OCI-LY1 (cell line): Measurements from ENCODE around the gene SPTY2D1.
"Not testable (repeated sequence)": the region's sequence is repeated elsewhere in the genome, so short reads cannot be mapped to it uniquely, and the experiment has no call there.

Source experiments
- H2AFZ ChIP-seq: fragments of 200-600 bp; sonication (generic), shearing (Covaris generic); 2 replicates; pipeline ENCODE4 v1.6.0; 2014; ENCODE audit warnings: antibody characterized with exemption, mild to moderate bottlenecking, low read length
- H3F3A ChIP-seq: fragments of 200-600 bp; sonication (generic), shearing (Covaris generic); 2 replicates; pipeline ENCODE4 v1.6.0; 2014; ENCODE audit warnings: mild to moderate bottlenecking, antibody characterized with exemption, low read length, moderate library complexity; ENCODE audit not compliant: insufficient read depth
- H3K27ac ChIP-seq: fragments of 200-600 bp; sonication (generic); 2 replicates; pipeline ENCODE4 v1.5.1; 2014; ENCODE audit warnings: low read length, mixed run types, mild to moderate bottlenecking, low read depth; ENCODE audit not compliant: poor library complexity, severe bottlenecking
- H3K27me3 ChIP-seq: fragments of 200-600 bp; sonication (generic); 2 replicates; pipeline ENCODE4 v1.6.0; 2014; ENCODE audit warnings: antibody characterized with exemption, mild to moderate bottlenecking, low read length, moderate library complexity; ENCODE audit not compliant: insufficient read depth
- H3K36me3 ChIP-seq: fragments of 200-600 bp; sonication (generic); 2 replicates; pipeline ENCODE4 v1.6.1; 2014; ENCODE audit warnings: mild to moderate bottlenecking, antibody characterized with exemption, low read length, moderate library complexity, mixed read lengths; ENCODE audit not compliant: insufficient read depth
- H3K4me1 ChIP-seq: fragments of 200-600 bp; sonication (generic); 2 replicates; pipeline ENCODE4 v1.5.1; 2014; ENCODE audit warnings: mild to moderate bottlenecking, low read length, moderate library complexity; ENCODE audit not compliant: insufficient read depth, severe bottlenecking
- H3K4me2 ChIP-seq: fragments of 200-600 bp; sonication (generic), shearing (Covaris generic); 2 replicates; pipeline ENCODE4 v1.6.1; 2014; ENCODE audit warnings: low read length
- H3K4me3 ChIP-seq: fragments of 200-600 bp; sonication (generic); 2 replicates; pipeline ENCODE4 v1.5.1; 2014; ENCODE audit warnings: low read length, low read depth, mild to moderate bottlenecking, mixed read lengths; ENCODE audit not compliant: poor library complexity, severe bottlenecking
- H3K79me2 ChIP-seq: fragments of 200-600 bp; shearing (Covaris generic); 2 replicates; pipeline ENCODE4 v1.6.1; 2016; ENCODE audit warnings: mixed run types, low read length, mixed read lengths; ENCODE audit not compliant: insufficient read depth
- H3K9ac ChIP-seq: fragments of 200-600 bp; sonication (generic), shearing (Covaris generic); 2 replicates; pipeline ENCODE4 v1.6.1; 2014; ENCODE audit warnings: mild to moderate bottlenecking, low read length, mixed read lengths
- H3K9me2 ChIP-seq: fragments of 200-600 bp; sonication (generic), shearing (Covaris generic); 2 replicates; pipeline ENCODE4 v1.6.1; 2014; ENCODE audit warnings: low read depth, mild to moderate bottlenecking, low read length, mixed read lengths
- H3K9me3 ChIP-seq: fragments of 200-600 bp; shearing (Covaris generic); 2 replicates; pipeline ENCODE4 v1.6.1; 2014; ENCODE audit warnings: low read length, mixed read lengths
- H4K20me1 ChIP-seq: fragments of 200-600 bp; sonication (generic), shearing (Covaris generic); 2 replicates; pipeline ENCODE4 v1.6.0; 2016; ENCODE audit warnings: mild to moderate bottlenecking, low read length; ENCODE audit not compliant: insufficient read depth
- EZH2 ChIP-seq: fragments of 200-600 bp; sonication (generic), shearing (Covaris generic); IDR thresholded peaks from 2 replicates; pipeline ENCODE4 v1.8.0; 2017; ENCODE audit warnings: borderline replicate concordance, mixed run types, mild to moderate bottlenecking, antibody characterized with exemption, low read length, moderate library complexity, mixed read lengths
- TF ChIP-seq, protein P1 (sequence below): fragments of 200-600 bp; sonication (generic), shearing (Covaris generic); IDR thresholded peaks from 2 replicates; pipeline ENCODE4 v1.5.1; 2017; ENCODE audit warnings: mild to moderate bottlenecking, antibody characterized with exemption, low read length, moderate library complexity, mixed read lengths

The SPTY2D1 gene

DNA sequence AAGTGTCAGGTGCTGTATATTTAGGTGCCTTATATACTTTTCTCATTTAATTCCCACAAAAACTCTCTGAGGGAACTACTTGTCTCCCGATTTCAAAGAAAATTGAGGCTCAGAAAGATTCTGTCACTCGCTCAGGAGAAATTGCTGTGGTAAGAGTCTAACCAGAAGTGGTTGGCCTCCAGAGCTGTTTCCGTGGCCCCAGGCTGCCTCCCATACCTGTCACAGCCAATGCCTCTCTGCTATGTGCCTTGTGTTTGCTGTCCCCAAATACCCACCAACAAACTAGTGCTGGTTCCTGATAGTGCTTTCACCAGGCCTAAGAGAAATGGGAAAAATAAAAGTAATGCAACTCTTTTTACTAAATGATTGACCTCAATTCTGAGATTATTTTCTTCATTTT is 43.4 kb upstream of the SPTY2D1 start:
- Histone ChIP-seq H3K9me2 (no peaks in the 10 kb centered on the region), H3K4me1 (no peaks in the 10 kb centered on the region), H3K4me3 (no peak overlapping the region), H3K4me2 (no peak overlapping the region), H3K27ac (no peak overlapping the region), H3K79me2 (no peaks in the 10 kb centered on the region), H3F3A (no peaks in the 10 kb centered on the region), H3K27me3 (0 out of 2 replicates have a peak, but pooled peaks cover 4% of the 10 kb centered on the region), H2AFZ (no peak overlapping the region), H3K9me3 (no peaks in the 10 kb centered on the region), H4K20me1 (no peaks in the 10 kb centered on the region), H3K9ac (no peak overlapping the region), H3K36me3 (no peaks in the 10 kb centered on the region)
- TF ChIP-seq EZH2 = no peak
- TF ChIP-seq, protein P1, sequence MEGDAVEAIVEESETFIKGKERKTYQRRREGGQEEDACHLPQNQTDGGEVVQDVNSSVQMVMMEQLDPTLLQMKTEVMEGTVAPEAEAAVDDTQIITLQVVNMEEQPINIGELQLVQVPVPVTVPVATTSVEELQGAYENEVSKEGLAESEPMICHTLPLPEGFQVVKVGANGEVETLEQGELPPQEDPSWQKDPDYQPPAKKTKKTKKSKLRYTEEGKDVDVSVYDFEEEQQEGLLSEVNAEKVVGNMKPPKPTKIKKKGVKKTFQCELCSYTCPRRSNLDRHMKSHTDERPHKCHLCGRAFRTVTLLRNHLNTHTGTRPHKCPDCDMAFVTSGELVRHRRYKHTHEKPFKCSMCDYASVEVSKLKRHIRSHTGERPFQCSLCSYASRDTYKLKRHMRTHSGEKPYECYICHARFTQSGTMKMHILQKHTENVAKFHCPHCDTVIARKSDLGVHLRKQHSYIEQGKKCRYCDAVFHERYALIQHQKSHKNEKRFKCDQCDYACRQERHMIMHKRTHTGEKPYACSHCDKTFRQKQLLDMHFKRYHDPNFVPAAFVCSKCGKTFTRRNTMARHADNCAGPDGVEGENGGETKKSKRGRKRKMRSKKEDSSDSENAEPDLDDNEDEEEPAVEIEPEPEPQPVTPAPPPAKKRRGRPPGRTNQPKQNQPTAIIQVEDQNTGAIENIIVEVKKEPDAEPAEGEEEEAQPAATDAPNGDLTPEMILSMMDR = no peak

- H3K4me3 ChIP-seq = no peak overlapping the region
- TF ChIP-seq EZH2 = no peak
- TF ChIP-seq, protein P1 = no peak
- H3K9me3 ChIP-seq = no peaks in the 10 kb centered on the region
- H3K9ac ChIP-seq = no peak overlapping the region
- H3K27me3 ChIP-seq = 0 out of 2 replicates have a peak, but pooled peaks cover 4% of the 10 kb centered on the region
- no peaks in the 10 kb centered on the region for H4K20me1 ChIP-seq
- H3K4me2 ChIP-seq = no peak overlapping the region
- H3K4me1 ChIP-seq = no peaks in the 10 kb centered on the region
- no peaks in the 10 kb centered on the region for H3K9me2 ChIP-seq
- no peaks in the 10 kb centered on the region for H3K36me3 ChIP-seq
- H2AFZ ChIP-seq = no peak overlapping the region
- no peak overlapping the region for H3K27ac ChIP-seq
- H3K79me2 ChIP-seq = no peaks in the 10 kb centered on the region
- no peaks in the 10 kb centered on the region for H3F3A ChIP-seq
These were observed 42.7 kb upstream of the SPTY2D1 start for GRCh38 chr11:18676803-18677202.

- H3K9me3 ChIP-seq, H3K4me2 ChIP-seq, H3F3A ChIP-seq, H3K79me2 ChIP-seq, H3K4me3 ChIP-seq, H3K4me1 ChIP-seq, H3K27ac ChIP-seq, H3K36me3 ChIP-seq, H4K20me1 ChIP-seq, H3K9me2 ChIP-seq, H2AFZ ChIP-seq, H3K9ac ChIP-seq, H3K27me3 ChIP-seq: not testable (repeated sequence)
These were observed 38.1 kb upstream of the SPTY2D1 start for GRCh38 chr11:18672209-18672608.

- Histone ChIP-seq H3K9me2 (no peaks in the 10 kb centered on the region), H3K27me3 (no peaks in the 10 kb centered on the region), H3K36me3 (no peaks in the 10 kb centered on the region), H3K4me2 (no peak overlapping the region), H4K20me1 (no peaks in the 10 kb centered on the region), H3K4me1 (no peaks in the 10 kb centered on the region), H3K79me2 (no peaks in the 10 kb centered on the region), H2AFZ (no peak overlapping the region), H3K27ac (no peak overlapping the region), H3F3A (no peaks in the 10 kb centered on the region), H3K4me3 (no peak overlapping the region), H3K9ac (no peak overlapping the region), H3K9me3 (no peaks in the 10 kb centered on the region)
- TF ChIP-seq, protein P1 = no peak
- TF ChIP-seq EZH2 = no peak
These were observed 37.1 kb upstream of the SPTY2D1 start for GRCh38 chr11:18671246-18671645.
